H1 (cell line): ENCODE data around the gene SCYL1. TPM values are rescaled to one million over a fixed set of nuclear protein-coding genes. Genes with fewer than 3 reads are reported as not detected.
A peak's percentile ranks its signal among the peaks of the same experiment; 100 is the strongest.

ENCODE experiments used
- CTCF ChIA-PET: fragments of 300-600 bp; sonication (Branson Sonifier 250); formaldehyde crosslinking; loops from one replicate; lab custom pipeline; 2021; ENCODE audit not compliant: partially characterized antibody; lab: Charles Lee
- POLR2A ChIA-PET: fragments of 300-600 bp; sonication (Branson Sonifier 250); formaldehyde crosslinking; loops from one replicate; lab custom pipeline; 2021; ENCODE audit warnings: inconsistent platforms; ENCODE audit not compliant: partially characterized antibody; lab: Charles Lee
- DNase-seq, 2 experiments: peaks; one replicate each; pipeline versions ENCODE4 v3.0.0 to v3.0.0-alpha.2; 2010 to 2022; ENCODE audit warnings: low spot score in 2 of 2, low read depth in 1 of 2, mixed read lengths in 1 of 2
- FAIRE-seq: peaks from 2 replicates; lab custom pipeline; 2011; peaks lifted over from hg19 to GRCh38; lab: Jason Lieb, UNC
- H2AFZ ChIP-seq: 2 replicates; pipeline ENCODE4 v1.8.1; 2012; ENCODE audit warnings: low read length, inconsistent platforms
- H2AK5ac ChIP-seq: 2 replicates; pipeline ENCODE4 v1.6.1; 2013; ENCODE audit warnings: low read depth, low read length
- H2BK120ac ChIP-seq: replicated peaks from 2 replicates; pipeline ENCODE3; 2013; ENCODE audit warnings: low read depth, low read length, inconsistent platforms
- H2BK12ac ChIP-seq: 2 replicates; pipeline ENCODE4 v1.6.1; 2013; ENCODE audit warnings: low read depth, low read length
- H2BK15ac ChIP-seq: 2 replicates; pipeline ENCODE4 v1.6.1; 2013; ENCODE audit warnings: low read length
- H2BK20ac ChIP-seq: 2 replicates; pipeline ENCODE4 v1.6.1; 2013; ENCODE audit warnings: low read length
- H2BK5ac ChIP-seq: 2 replicates; pipeline ENCODE4 v1.6.1; 2013; ENCODE audit warnings: low read depth, low read length
- H3K14ac ChIP-seq: 2 replicates; pipeline ENCODE4 v1.6.1; 2013; ENCODE audit warnings: inconsistent platforms; ENCODE audit not compliant: insufficient read length
- H3K18ac ChIP-seq: 2 replicates; pipeline ENCODE4 v1.6.1; 2013; ENCODE audit warnings: low read length; ENCODE audit errors: extremely low read depth
- H3K23ac ChIP-seq: 2 replicates; pipeline ENCODE4 v1.6.1; 2013; ENCODE audit warnings: inconsistent platforms; ENCODE audit not compliant: insufficient read length
- H3K23me2 ChIP-seq: 2 replicates; pipeline ENCODE4 v1.6.1; 2013; ENCODE audit warnings: low read depth, low read length
- H3K27ac ChIP-seq: 2 replicates; pipeline ENCODE4 v1.6.1; 2011; ENCODE audit warnings: low read depth, low read length, inconsistent platforms
- H3K27me3 ChIP-seq, 4 experiments: replicated peaks in 1 of 4; 1 replicate in 1 of 4; 2 replicates in 3 of 4; pipeline versions ENCODE4 v1.6.1 to v1.8.1; 2011 to 2013; ENCODE audit warnings: low read length in 3 of 4, mild to moderate bottlenecking in 3 of 4, inconsistent platforms in 2 of 4, mixed read lengths in 2 of 4, moderate library complexity in 1 of 4; ENCODE audit not compliant: control insufficient read depth in 3 of 4, insufficient read depth in 3 of 4; ENCODE audit errors: extremely low read depth in 1 of 4
- H3K36me3 ChIP-seq, 4 experiments: 2 replicates each; pipeline versions ENCODE4 v1.6.1 to v1.8.1; 2011 to 2013; ENCODE audit warnings: mild to moderate bottlenecking in 4 of 4, low read length in 3 of 4, moderate library complexity in 2 of 4, control low read depth in 1 of 4, inconsistent platforms in 1 of 4; ENCODE audit not compliant: insufficient read depth in 4 of 4, control insufficient read depth in 2 of 4
- H3K4ac ChIP-seq: replicated peaks from 2 replicates; pipeline ENCODE3; 2013; ENCODE audit warnings: low read length, low read depth, mixed read lengths, inconsistent platforms; ENCODE audit not compliant: insufficient read length
- H3K4me1 ChIP-seq, 4 experiments: replicated peaks in 1 of 4; 1 replicate in 1 of 4; 2 replicates in 3 of 4; pipeline versions ENCODE4 v1.6.1 to v1.8.1; 2011 to 2013; ENCODE audit warnings: low read length in 3 of 4, inconsistent platforms in 2 of 4, mixed read lengths in 1 of 4; ENCODE audit not compliant: insufficient read depth in 4 of 4, control insufficient read depth in 3 of 4
- H3K4me2 ChIP-seq, 2 experiments: 2 replicates each; pipeline versions ENCODE4 v1.6.1 to v1.8.1; 2011 to 2013; ENCODE audit warnings: low read depth in 2 of 2, low read length in 2 of 2, control low read depth in 1 of 2, inconsistent platforms in 1 of 2, mild to moderate bottlenecking in 1 of 2; ENCODE audit not compliant: insufficient read depth in 1 of 2
- H3K4me3 ChIP-seq, 4 experiments: fragments of 200-600, 300-600 bp in 1 of 4; sonication (generic), shearing (Covaris generic), sonication (Bioruptor Twin) in 1 of 4; 2 replicates each; pipeline versions ENCODE4 v1.5.1 to v1.8.1; 2011 to 2016; ENCODE audit warnings: low read length in 4 of 4, low read depth in 3 of 4, control low read depth in 2 of 4, inconsistent platforms in 2 of 4, mild to moderate bottlenecking in 2 of 4, mixed read lengths in 1 of 4, moderate library complexity in 1 of 4; ENCODE audit not compliant: insufficient read depth in 2 of 4; ENCODE audit errors: extremely low read depth in 1 of 4
- H3K56ac ChIP-seq: replicated peaks from 2 replicates; pipeline ENCODE3; 2013; ENCODE audit warnings: low read depth, mild to moderate bottlenecking, mixed read lengths, low read length, inconsistent platforms; ENCODE audit not compliant: insufficient read length
- H3K79me1 ChIP-seq: 2 replicates; pipeline ENCODE4 v1.6.1; 2013; ENCODE audit warnings: low read depth, low read length, control low read depth
- H3K79me2 ChIP-seq, 2 experiments: 2 replicates each; pipeline versions ENCODE4 v1.6.1 to v1.8.1; 2012 to 2013; ENCODE audit warnings: low read length in 2 of 2, mild to moderate bottlenecking in 2 of 2, inconsistent platforms in 1 of 2; ENCODE audit not compliant: insufficient read depth in 2 of 2, control insufficient read depth in 1 of 2
- H3K9ac ChIP-seq, 4 experiments: replicated peaks in 1 of 4; 1 replicate in 1 of 4; 2 replicates in 3 of 4; pipeline versions ENCODE4 v1.6.1 to v1.8.1; 2011 to 2013; ENCODE audit warnings: low read depth in 3 of 4, low read length in 3 of 4, control low read depth in 2 of 4, mild to moderate bottlenecking in 2 of 4, moderate library complexity in 2 of 4, inconsistent platforms in 1 of 4; ENCODE audit errors: extremely low read depth in 1 of 4
- H3K9me3 ChIP-seq, 2 experiments: 2 replicates each; pipeline versions ENCODE4 v1.6.1 to v1.8.1; 2012 to 2013; ENCODE audit warnings: mild to moderate bottlenecking in 2 of 2, moderate library complexity in 2 of 2, control low read depth in 1 of 2, inconsistent platforms in 1 of 2, low read depth in 1 of 2, low read length in 1 of 2, mixed read lengths in 1 of 2; ENCODE audit not compliant: insufficient read depth in 2 of 2
- H4K20me1 ChIP-seq, 2 experiments: replicated peaks in 1 of 2; 2 replicates each; pipeline versions ENCODE3 to v1.8.1; 2011 to 2013; ENCODE audit warnings: inconsistent platforms in 2 of 2, low read length in 2 of 2, mild to moderate bottlenecking in 1 of 2; ENCODE audit not compliant: insufficient read depth in 2 of 2, control insufficient read depth in 1 of 2
- H4K5ac ChIP-seq: 2 replicates; pipeline ENCODE4 v1.6.1; 2013; ENCODE audit warnings: low read length, low read depth, mixed read lengths, inconsistent platforms; ENCODE audit not compliant: insufficient read length
- H4K8ac ChIP-seq: 2 replicates; pipeline ENCODE4 v1.8.0; 2013; ENCODE audit warnings: mild to moderate bottlenecking, moderate library complexity, low read length, inconsistent platforms; ENCODE audit not compliant: insufficient read depth; ENCODE audit errors: extremely low read depth
- H4K91ac ChIP-seq: replicated peaks from 2 replicates; pipeline ENCODE3; 2013; ENCODE audit warnings: low read length, mixed read lengths, inconsistent platforms; ENCODE audit not compliant: insufficient read length
- ATF3 ChIP-seq: IDR thresholded peaks from 2 replicates; pipeline ENCODE4 v1.6.1; 2011; ENCODE audit warnings: low read depth, mild to moderate bottlenecking, low read length; ENCODE audit not compliant: insufficient read depth
- WGBS, 2 experiments: shearing (Covaris generic) in 1 of 2; methylation state at CpG; one replicate each; pipeline versions ENCODE4 v1.1.6 to v1.1.7; 2013 to 2015; ENCODE audit warnings: low lambda C conversion rate in 2 of 2, mixed read lengths in 2 of 2, inconsistent platforms in 1 of 2, low coverage in 1 of 2, missing lambda C conversion rate in 1 of 2; ENCODE audit not compliant: insufficient replicate concordance in 2 of 2, insufficient coverage in 1 of 2, insufficient read length in 1 of 2; ENCODE audit errors: extremely low coverage in 1 of 2, missing lambda C conversion rate in 1 of 2; 5-methylcytosine and 5-hydroxymethylcytosine counted together
- polyA plus RNA-seq, 7 experiments: library from polyadenylated mRNA; depleted of rRNA in 3 of 7; stranded (reverse) in 5 of 7; unstranded in 2 of 7; fragments of >200 nt in 5 of 7; fragments of 200-250 nt in 2 of 7; gene quantifications; 1 replicate in 5 of 7; 2 replicates in 1 of 7; 4 replicates in 1 of 7; pipeline versions ENCODE4 v1.2.1 to v1.2.3, GENCODE V29; 2011 to 2013; ENCODE audit warnings: missing spikeins in 2 of 7, mixed read lengths in 2 of 7
- total RNA-seq: library from RNA; stranded (reverse); fragmentation: NEBNext Ultra II Directional; extraction: Animal tissue kit (Norgen Biotek cat#: 25700); gene quantifications from 2 replicates; pipeline ENCODE4 v1.2.1, GENCODE V29; 2021
- TF ChIP-seq, protein P1 (sequence below): IDR thresholded peaks from 2 replicates; pipeline ENCODE4 v1.6.1; 2012; ENCODE audit warnings: inconsistent platforms

Gene SCYL1
- total and polyA plus RNA-seq, 2 of the 8 experiments (the other 6 are each of a cell fraction or from before 2014, with no cell fraction given), result 59.8 to 77.7 TPM

- FAIRE-seq, result no peak
- TF ChIP-seq, protein P1, sequence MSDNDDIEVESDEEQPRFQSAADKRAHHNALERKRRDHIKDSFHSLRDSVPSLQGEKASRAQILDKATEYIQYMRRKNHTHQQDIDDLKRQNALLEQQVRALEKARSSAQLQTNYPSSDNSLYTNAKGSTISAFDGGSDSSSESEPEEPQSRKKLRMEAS, result peak; percentile 92
- no peak for TF ChIP-seq ATF3
These were observed 27.5 kb upstream of the SCYL1 start for GRCh38 chr11:65497141-65498041.

More at GRCh38 chr11:65497141-65498041, 27.5 kb upstream of the SCYL1 start:
- peak overlapping the region; percentile 100; the same call in 1 of the 2 replicates for H4K8ac ChIP-seq
- H3K36me3 ChIP-seq, result peaks cover 6 to 26% (median 13%) of the 10 kb centered on the region in 4 experiments
- no peak overlapping the region for H3K14ac ChIP-seq
- H3K9me3 ChIP-seq, result no peaks in the 10 kb centered on the region
- H2BK120ac ChIP-seq, result peak overlapping the region; percentile 96
- H3K79me2 ChIP-seq, result peaks cover 28 to 54% of the 10 kb centered on the region in 2 experiments
- peaks cover 7 to 21% (median 12%) of the 10 kb centered on the region in 4 experiments; a peak in 6 of 7 replicates for H3K4me1 ChIP-seq
- H3K18ac ChIP-seq, result peak overlapping the region; percentile 91
- peak overlapping the region; percentile 99 for H2BK5ac ChIP-seq
- H2AFZ ChIP-seq, result no peak overlapping the region
- H3K23me2 ChIP-seq, result peaks cover 15% of the 10 kb centered on the region
- WGBS, 2 experiments, result 5% methylated on average over 44 of the region's 61 CpGs; no CpG with 5 or more reads in 1 of the 2 experiments
- no peaks in the 10 kb centered on the region for H3K27me3 ChIP-seq
- H4K91ac ChIP-seq, result peak overlapping the region; percentile 100
- peak overlapping the region; percentile 83; the same call in 1 of the 2 replicates for H2BK15ac ChIP-seq
- H3K79me1 ChIP-seq, result no peaks in the 10 kb centered on the region; the same call in 1 of the 2 replicates
- no peak overlapping the region for H2BK20ac ChIP-seq
- H2AK5ac ChIP-seq, result peak overlapping the region; percentile 99; the same call in 1 of the 2 replicates
- H3K56ac ChIP-seq, result peak overlapping the region; percentile 96
- H3K4me2 ChIP-seq, result peak overlapping the region; percentile 90 to 98
- peak overlapping the region; percentile 96 for H4K5ac ChIP-seq
- POLR2A ChIA-PET, result interaction anchor here (0.6 to 29.8 kb wide), 44 partner anchors 2 to 407 kb away, joined by 3 to 1569 read pairs (median 6); partner anchors contain the start of genes FAM89B, FAU, FRMD8 and MALAT1
- peak overlapping the region; percentile 92 to 99 (median 96) for H3K9ac ChIP-seq
- DNase-seq, result peak; percentile 97
- H4K20me1 ChIP-seq, result peaks cover 15 to 20% of the 10 kb centered on the region in 2 experiments
- H3K27ac ChIP-seq, result peak overlapping the region; percentile 99
- peak overlapping the region; percentile 82 to 100 (median 95) for H3K4me3 ChIP-seq
- peak overlapping the region; percentile 97 for H3K4ac ChIP-seq
- H3K23ac ChIP-seq, result no peak overlapping the region
- CTCF ChIA-PET, result interaction anchor here (0.5 to 29.0 kb wide), 11 partner anchors 9 to 298 kb away, joined by 3 to 809 read pairs (median 5); no protein-coding TSS in a partner anchor
- peak overlapping the region; percentile 98 for H2BK12ac ChIP-seq
